HepG2 (cell line): ENCODE measurements around the gene KISS1R. TPM values are rescaled to one million over a fixed set of nuclear protein-coding genes. Genes with fewer than 3 reads are reported as not detected.

Experiments used
- CBFB ChIP-seq: sonication (generic); formaldehyde crosslinking; IDR thresholded peaks from 2 replicates; pipeline ENCODE4 v1.4.0; 2020; ENCODE audit warnings: missing genetic modification reagents
- FOSL2 ChIP-seq: sonication (generic); formaldehyde crosslinking; IDR thresholded peaks from 2 replicates; pipeline ENCODE4 v1.4.0; 2020; ENCODE audit warnings: missing genetic modification reagents
- GLI4 ChIP-seq: sonication (generic); formaldehyde crosslinking; IDR thresholded peaks from 2 replicates; pipeline ENCODE4 v1.5.1; 2020; ENCODE audit warnings: missing genetic modification reagents, mild to moderate bottlenecking, moderate library complexity, borderline replicate concordance
- GZF1 ChIP-seq: sonication (generic); formaldehyde crosslinking; IDR thresholded peaks from 2 replicates; pipeline ENCODE4 v1.5.1; 2020; ENCODE audit warnings: mild to moderate bottlenecking, missing genetic modification reagents
- HNRNPUL1 ChIP-seq: fragments of 200-400 bp; formaldehyde crosslinking; IDR thresholded peaks from 2 replicates; pipeline ENCODE4 v1.6.1; 2017; ENCODE audit warnings: low read depth, mild to moderate bottlenecking, low read length, moderate library complexity
- HOXA9 ChIP-seq: sonication (generic); formaldehyde crosslinking; IDR thresholded peaks from 2 replicates; pipeline ENCODE4 v1.8.1; 2022; ENCODE audit warnings: missing genetic modification reagents, mild to moderate bottlenecking, moderate library complexity, borderline replicate concordance
- MYNN ChIP-seq: sonication (generic); formaldehyde crosslinking; IDR thresholded peaks from 2 replicates; pipeline ENCODE4 v1.4.0; 2020; ENCODE audit warnings: mild to moderate bottlenecking, low read depth, missing genetic modification reagents
- PHF5A ChIP-seq: IDR thresholded peaks from one replicate; pipeline ENCODE4 v1.6.1; 2018; ENCODE audit warnings: low read depth, missing genetic modification reagents; ENCODE audit not compliant: unreplicated experiment
- RXRA ChIP-seq: sonication (generic); formaldehyde crosslinking; IDR thresholded peaks from 2 replicates; pipeline ENCODE4 v1.5.1; 2020; ENCODE audit warnings: missing genetic modification reagents
- SATB2 ChIP-seq: sonication (generic); formaldehyde crosslinking; IDR thresholded peaks from 2 replicates; pipeline ENCODE4 v1.5.0; 2020; ENCODE audit warnings: missing genetic modification reagents
- SIN3A ChIP-seq: IDR thresholded peaks from 2 replicates; pipeline ENCODE4 v1.6.1; 2011; ENCODE audit warnings: low read depth, mild to moderate bottlenecking, control low read depth, low read length, borderline replicate concordance
- ZBTB42 ChIP-seq: sonication (generic); formaldehyde crosslinking; IDR thresholded peaks from 2 replicates; pipeline ENCODE4 v1.5.0; 2020; ENCODE audit warnings: mild to moderate bottlenecking, missing genetic modification reagents
- ZEB1 ChIP-seq: IDR thresholded peaks from 2 replicates; pipeline ENCODE4 v1.6.1; 2012; ENCODE audit warnings: mild to moderate bottlenecking, low read depth, inconsistent platforms; ENCODE audit not compliant: insufficient replicate concordance
- ZNF225 ChIP-seq: sonication (generic); formaldehyde crosslinking; IDR thresholded peaks from 2 replicates; pipeline ENCODE4 v1.4.0; 2020; ENCODE audit warnings: mild to moderate bottlenecking, missing genetic modification reagents
- ZNF253 ChIP-seq: sonication (generic); formaldehyde crosslinking; IDR thresholded peaks from 2 replicates; pipeline ENCODE4 v1.8.0; 2022; ENCODE audit warnings: mild to moderate bottlenecking, missing genetic modification reagents, borderline replicate concordance
- ZNF335 ChIP-seq: sonication (generic); formaldehyde crosslinking; IDR thresholded peaks from 2 replicates; pipeline ENCODE4 v1.4.0; 2020; ENCODE audit warnings: missing genetic modification reagents
- ZNF552 ChIP-seq: sonication (generic); formaldehyde crosslinking; IDR thresholded peaks from 2 replicates; pipeline ENCODE4 v1.9.0; 2022; ENCODE audit warnings: missing genetic modification reagents, mild to moderate bottlenecking, borderline replicate concordance
- ZZZ3 ChIP-seq: sonication (generic); formaldehyde crosslinking; IDR thresholded peaks from 2 replicates; pipeline ENCODE4 v1.4.0; 2020; ENCODE audit warnings: missing genetic modification reagents, mild to moderate bottlenecking, borderline replicate concordance
- polyA plus RNA-seq, 8 experiments: library from polyadenylated mRNA; depleted of rRNA in 3 of 8; stranded (reverse) in 7 of 8; unstranded in 1 of 8; fragments of >200 nt; fragmentation: Illumina TruSeq in 4 of 8; extraction: Trizol in 4 of 8; gene quantifications; 2 replicates each; pipeline versions ENCODE4 v1.2.1 to v1.2.3, GENCODE V29; 2011 to 2016; ENCODE audit warnings: low read depth in 4 of 8, missing spikeins in 1 of 8, mixed read lengths in 1 of 8; ENCODE audit not compliant: insufficient read depth in 1 of 8
- total RNA-seq, 5 experiments: library from RNA; depleted of rRNA; stranded (reverse); fragments of >200 nt; fragmentation: Illumina TruSeq; extraction: Trizol; gene quantifications; 2 replicates each; pipeline ENCODE4 v1.2.3, GENCODE V29; 2016; ENCODE audit warnings: low read depth in 1 of 5
- TF ChIP-seq, protein P1 (sequence below): sonication (generic); formaldehyde crosslinking; IDR thresholded peaks from 2 replicates; pipeline ENCODE4; 2020; ENCODE audit warnings: missing genetic modification reagents, mild to moderate bottlenecking, borderline replicate concordance
- TF ChIP-seq, protein P2 (sequence below): IDR thresholded peaks from 2 replicates; pipeline ENCODE4 v1.6.1; 2016
- TF ChIP-seq, protein P3 (sequence below): sonication (generic); formaldehyde crosslinking; IDR thresholded peaks from 2 replicates; pipeline ENCODE4 v1.4.0; 2020; ENCODE audit warnings: mild to moderate bottlenecking, missing genetic modification reagents
- TF ChIP-seq, protein P4 (sequence below): sonication (generic); formaldehyde crosslinking; IDR thresholded peaks from 2 replicates; pipeline ENCODE4 v1.4.0; 2020; ENCODE audit warnings: mild to moderate bottlenecking, low read depth, missing genetic modification reagents
- TF ChIP-seq, protein P5 (sequence below): IDR thresholded peaks from 2 replicates; pipeline ENCODE4 v1.6.1; 2012; ENCODE audit warnings: inconsistent platforms

KISS1R gene
- total and polyA plus RNA-seq, 2 of the 13 experiments (the other 11 are each of a cell fraction or from before 2014, with no cell fraction given) = 1.1 to 10.2 TPM

DNA sequence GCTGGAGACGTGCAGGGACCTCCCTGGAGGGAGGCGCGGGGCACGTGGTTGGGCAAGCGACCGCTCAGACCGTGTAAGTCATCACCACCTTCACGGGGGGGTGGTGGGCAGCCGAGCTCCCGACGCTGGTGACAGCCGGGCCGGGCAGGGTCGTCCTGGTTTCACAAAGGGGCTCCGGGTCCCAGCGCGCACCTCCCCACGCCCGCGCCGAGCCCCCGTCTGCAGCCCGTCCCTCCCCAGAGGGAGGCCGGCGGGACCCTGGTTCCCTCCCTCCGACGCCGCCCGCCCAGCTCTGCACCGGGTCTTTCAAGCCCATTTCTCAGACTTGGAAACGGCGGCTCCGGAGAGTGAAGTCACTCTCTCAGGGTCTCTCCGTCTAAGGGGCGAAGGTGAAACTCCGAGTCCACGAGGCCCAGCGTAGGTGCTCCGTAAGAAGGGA is 8.0 kb downstream of the KISS1R start (continued):
- TF ChIP-seq, protein P1, sequence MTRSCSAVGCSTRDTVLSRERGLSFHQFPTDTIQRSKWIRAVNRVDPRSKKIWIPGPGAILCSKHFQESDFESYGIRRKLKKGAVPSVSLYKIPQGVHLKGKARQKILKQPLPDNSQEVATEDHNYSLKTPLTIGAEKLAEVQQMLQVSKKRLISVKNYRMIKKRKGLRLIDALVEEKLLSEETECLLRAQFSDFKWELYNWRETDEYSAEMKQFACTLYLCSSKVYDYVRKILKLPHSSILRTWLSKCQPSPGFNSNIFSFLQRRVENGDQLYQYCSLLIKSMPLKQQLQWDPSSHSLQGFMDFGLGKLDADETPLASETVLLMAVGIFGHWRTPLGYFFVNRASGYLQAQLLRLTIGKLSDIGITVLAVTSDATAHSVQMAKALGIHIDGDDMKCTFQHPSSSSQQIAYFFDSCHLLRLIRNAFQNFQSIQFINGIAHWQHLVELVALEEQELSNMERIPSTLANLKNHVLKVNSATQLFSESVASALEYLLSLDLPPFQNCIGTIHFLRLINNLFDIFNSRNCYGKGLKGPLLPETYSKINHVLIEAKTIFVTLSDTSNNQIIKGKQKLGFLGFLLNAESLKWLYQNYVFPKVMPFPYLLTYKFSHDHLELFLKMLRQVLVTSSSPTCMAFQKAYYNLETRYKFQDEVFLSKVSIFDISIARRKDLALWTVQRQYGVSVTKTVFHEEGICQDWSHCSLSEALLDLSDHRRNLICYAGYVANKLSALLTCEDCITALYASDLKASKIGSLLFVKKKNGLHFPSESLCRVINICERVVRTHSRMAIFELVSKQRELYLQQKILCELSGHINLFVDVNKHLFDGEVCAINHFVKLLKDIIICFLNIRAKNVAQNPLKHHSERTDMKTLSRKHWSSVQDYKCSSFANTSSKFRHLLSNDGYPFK = no peak; the same call in 1 of the 2 replicates
- TF ChIP-seq, protein P2, sequence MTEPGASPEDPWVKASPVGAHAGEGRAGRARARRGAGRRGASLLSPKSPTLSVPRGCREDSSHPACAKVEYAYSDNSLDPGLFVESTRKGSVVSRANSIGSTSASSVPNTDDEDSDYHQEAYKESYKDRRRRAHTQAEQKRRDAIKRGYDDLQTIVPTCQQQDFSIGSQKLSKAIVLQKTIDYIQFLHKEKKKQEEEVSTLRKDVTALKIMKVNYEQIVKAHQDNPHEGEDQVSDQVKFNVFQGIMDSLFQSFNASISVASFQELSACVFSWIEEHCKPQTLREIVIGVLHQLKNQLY = no peak
- TF ChIP-seq FOSL2 (CRISPR knock-in tag) = peak; percentile 50; the same call in 1 of the 2 replicates
- TF ChIP-seq HNRNPUL1 = no peak
- 0 out of 2 replicates have a peak, but pooled peaks have one; percentile 17 for TF ChIP-seq GLI4
- TF ChIP-seq, protein P3, sequence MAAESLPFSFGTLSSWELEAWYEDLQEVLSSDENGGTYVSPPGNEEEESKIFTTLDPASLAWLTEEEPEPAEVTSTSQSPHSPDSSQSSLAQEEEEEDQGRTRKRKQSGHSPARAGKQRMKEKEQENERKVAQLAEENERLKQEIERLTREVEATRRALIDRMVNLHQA (CRISPR knock-in tag) = no peak
- TF ChIP-seq SIN3A = peak; percentile 47; the same call in 1 of the 2 replicates
- no peak for TF ChIP-seq ZZZ3 (CRISPR knock-in tag)
- no peak for TF ChIP-seq HOXA9 (CRISPR knock-in tag)
- peak; percentile 17; the same call in 1 of the 2 replicates for TF ChIP-seq CBFB
- TF ChIP-seq ZNF335 (CRISPR knock-in tag) = 0 out of 2 replicates have a peak, but pooled peaks have one; percentile 19
- TF ChIP-seq MYNN (CRISPR knock-in tag) = no peak
- TF ChIP-seq, protein P4, sequence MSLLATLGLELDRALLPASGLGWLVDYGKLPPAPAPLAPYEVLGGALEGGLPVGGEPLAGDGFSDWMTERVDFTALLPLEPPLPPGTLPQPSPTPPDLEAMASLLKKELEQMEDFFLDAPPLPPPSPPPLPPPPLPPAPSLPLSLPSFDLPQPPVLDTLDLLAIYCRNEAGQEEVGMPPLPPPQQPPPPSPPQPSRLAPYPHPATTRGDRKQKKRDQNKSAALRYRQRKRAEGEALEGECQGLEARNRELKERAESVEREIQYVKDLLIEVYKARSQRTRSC = no peak
- TF ChIP-seq, protein P5, sequence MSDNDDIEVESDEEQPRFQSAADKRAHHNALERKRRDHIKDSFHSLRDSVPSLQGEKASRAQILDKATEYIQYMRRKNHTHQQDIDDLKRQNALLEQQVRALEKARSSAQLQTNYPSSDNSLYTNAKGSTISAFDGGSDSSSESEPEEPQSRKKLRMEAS = peak; percentile 93
- peak; percentile 83 for TF ChIP-seq ZBTB42
- TF ChIP-seq ZNF552 = no peak
- TF ChIP-seq SATB2 (CRISPR knock-in tag) = no peak
- TF ChIP-seq ZNF253 (CRISPR knock-in tag) = 0 out of 2 replicates have a peak, but pooled peaks have one; percentile 44
- no peak for TF ChIP-seq ZNF225
- no peak for TF ChIP-seq GZF1 (CRISPR knock-in tag)
- TF ChIP-seq ZEB1 = peak; percentile 58
- TF ChIP-seq RXRA = peak; percentile 45; the same call in 1 of the 2 replicates
- TF ChIP-seq PHF5A (CRISPR knock-in tag) = peak; percentile 8
